Subcutaneous adipose tissue (tissue), 4 donors: ENCODE data around the gene OR2F1. TPM values are rescaled to one million over a fixed set of nuclear protein-coding genes. Genes with fewer than 3 reads are reported as not detected.

Source experiments
- total RNA-seq, 4 donors: library from RNA; depleted of rRNA; stranded (reverse); fragments of >200 nt; gene quantifications; one replicate each; pipeline ENCODE4 v1.1.0, GENCODE V29; 2016
- TF ChIP-seq, protein P1 (sequence below): fragments of 450-650 bp; IDR thresholded peaks from one replicate; pipeline ENCODE4 v1.5.1; 2016; ENCODE audit warnings: low read depth, mild to moderate bottlenecking, control low read depth, antibody characterized with exemption, moderate library complexity

Gene OR2F1
- total RNA-seq, 4 donors from 2014 or later: not detected

DNA sequence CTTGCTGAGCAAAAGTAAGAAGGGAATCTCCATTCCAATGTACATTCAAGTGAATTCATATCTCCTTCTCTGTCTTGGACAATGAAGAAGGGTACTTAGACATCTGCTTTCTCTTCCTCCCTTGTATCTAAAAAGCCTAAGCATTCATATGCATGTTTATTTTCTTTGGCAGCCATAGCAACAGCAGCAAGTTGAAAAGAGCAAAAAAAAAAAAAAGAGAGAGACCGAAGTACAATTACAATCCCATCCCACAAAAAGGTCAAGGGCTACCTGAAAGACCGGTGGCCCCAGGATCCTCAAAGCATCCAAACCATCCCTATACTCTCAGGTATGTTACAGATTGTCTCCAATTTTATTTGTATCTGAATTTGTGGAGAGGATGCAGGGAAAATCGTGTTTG, 4.1 kb downstream of the OR2F1 start:
- TF ChIP-seq, protein P1, sequence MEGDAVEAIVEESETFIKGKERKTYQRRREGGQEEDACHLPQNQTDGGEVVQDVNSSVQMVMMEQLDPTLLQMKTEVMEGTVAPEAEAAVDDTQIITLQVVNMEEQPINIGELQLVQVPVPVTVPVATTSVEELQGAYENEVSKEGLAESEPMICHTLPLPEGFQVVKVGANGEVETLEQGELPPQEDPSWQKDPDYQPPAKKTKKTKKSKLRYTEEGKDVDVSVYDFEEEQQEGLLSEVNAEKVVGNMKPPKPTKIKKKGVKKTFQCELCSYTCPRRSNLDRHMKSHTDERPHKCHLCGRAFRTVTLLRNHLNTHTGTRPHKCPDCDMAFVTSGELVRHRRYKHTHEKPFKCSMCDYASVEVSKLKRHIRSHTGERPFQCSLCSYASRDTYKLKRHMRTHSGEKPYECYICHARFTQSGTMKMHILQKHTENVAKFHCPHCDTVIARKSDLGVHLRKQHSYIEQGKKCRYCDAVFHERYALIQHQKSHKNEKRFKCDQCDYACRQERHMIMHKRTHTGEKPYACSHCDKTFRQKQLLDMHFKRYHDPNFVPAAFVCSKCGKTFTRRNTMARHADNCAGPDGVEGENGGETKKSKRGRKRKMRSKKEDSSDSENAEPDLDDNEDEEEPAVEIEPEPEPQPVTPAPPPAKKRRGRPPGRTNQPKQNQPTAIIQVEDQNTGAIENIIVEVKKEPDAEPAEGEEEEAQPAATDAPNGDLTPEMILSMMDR: no peak

DNA sequence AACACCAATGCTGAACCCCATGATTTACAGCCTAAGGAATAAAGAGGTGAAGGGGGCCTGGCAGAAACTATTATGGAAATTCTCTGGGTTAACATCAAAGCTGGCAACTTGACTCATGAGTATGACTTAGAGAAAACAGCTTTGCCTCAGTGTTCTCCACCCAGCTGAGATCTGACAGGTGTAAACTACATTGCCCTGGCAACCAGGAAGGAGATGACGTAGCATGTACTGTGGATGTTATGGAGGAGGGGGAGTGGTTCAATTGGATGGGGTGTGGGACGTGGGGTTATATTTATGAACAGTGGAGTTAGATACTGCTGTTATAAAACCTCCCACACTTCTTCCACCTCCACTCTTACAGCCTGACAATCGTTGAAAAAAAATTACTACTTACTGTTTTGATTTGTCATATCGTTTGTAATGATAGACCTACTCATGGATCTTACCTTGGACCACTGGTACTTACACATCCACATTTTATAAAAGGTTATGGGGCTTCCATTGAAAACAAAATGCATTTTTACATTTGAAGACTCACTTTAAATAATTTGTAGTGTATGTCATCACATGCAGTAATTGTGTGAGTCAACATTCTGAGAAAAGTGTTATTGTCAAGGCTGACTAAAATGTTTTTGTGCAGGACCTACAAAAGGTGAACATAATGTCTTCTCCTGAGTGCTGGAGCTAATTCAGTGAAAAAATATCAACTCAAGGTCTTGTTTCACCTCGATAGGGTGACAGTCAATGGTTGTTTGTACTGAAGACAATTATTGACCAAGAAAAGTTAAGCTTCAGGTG, 6.4 kb downstream of the OR2F1 start:
- TF ChIP-seq, protein P1: no peak

DNA sequence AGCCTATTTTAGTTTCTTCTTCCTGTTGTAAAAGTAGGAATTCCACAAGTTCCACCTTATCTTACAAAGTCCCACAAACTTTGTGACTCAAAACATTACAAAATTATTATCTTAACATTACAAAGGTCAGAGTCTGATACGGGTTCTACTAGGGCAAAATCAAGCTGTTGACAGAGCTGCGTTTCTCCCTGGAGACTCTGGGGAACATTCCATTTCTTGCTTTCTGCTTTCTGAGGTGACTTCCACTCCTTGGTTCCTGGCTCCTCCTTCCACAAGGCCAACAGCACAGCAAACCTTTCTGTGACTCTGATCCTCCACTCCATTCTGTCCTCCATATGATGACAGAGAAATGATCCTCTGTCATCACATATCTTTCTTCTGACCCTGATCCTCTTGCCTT, 10.6 kb downstream of the OR2F1 start:
- TF ChIP-seq, protein P1: no peak

DNA sequence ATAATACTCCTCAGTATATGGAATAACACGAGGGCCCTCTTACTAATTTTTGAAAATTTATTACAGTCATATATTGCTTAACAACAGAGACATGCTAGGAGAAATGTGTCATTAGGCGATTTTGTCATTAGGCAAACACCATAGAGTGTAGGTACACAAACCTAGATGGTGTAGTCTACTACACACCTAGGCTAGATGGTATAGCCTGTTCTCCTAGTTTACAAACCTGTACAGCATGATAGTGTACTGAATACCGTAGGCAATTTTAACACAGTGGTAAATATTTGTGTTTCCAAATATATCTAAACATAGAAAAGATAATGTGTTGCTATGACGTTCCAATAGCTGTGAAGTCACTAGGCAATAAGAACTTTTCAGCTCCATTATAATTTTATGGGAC, 12.8 kb downstream of the OR2F1 start:
- TF ChIP-seq, protein P1: no peak

DNA sequence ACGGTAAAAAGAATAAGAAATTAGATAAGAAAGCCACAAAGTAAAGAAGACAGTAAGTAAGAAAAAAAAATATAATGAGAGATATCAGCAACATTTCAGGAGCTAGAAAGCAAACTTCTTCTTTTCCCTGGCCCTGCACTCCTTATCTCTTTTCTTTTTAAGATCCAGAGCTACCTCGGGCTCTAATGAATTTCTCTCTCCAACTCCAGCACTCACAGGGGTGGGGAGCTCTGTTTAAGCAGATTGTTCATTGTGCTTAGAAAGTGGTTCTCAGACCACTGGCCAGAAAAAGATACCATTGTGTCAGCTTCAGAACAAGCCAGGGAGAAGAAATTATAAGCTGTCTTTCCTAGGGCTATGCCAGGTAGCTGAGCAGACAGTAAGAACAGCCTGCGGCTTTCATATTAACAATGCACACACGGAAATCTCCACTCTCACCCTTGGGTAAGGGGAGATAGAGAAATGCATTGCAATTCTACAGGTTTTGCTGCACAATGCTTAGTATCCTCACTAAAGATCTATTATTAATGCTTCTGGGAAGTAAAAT, 19.3 kb downstream of the OR2F1 start:
- TF ChIP-seq, protein P1: no peak

DNA sequence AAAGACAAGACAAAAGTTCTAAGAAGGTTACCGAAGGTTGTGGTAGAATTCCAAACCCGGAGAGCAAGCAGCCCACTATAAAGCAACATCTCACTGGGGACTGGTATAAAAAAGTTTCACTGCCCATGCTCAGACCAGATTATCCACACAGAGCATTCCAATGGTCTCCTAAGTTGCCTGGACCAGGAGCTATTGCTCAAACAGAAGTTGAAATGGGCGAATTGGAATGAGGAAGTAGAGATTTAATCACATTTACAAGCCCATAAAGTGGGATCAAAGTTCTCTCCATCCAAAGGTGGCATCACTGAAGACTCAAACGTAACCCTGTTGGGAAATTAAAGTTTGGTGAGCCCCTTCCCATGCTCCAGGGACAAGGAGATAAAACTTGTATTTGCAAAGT, 19.8 kb downstream of the OR2F1 start:
- TF ChIP-seq, protein P1: no peak

DNA sequence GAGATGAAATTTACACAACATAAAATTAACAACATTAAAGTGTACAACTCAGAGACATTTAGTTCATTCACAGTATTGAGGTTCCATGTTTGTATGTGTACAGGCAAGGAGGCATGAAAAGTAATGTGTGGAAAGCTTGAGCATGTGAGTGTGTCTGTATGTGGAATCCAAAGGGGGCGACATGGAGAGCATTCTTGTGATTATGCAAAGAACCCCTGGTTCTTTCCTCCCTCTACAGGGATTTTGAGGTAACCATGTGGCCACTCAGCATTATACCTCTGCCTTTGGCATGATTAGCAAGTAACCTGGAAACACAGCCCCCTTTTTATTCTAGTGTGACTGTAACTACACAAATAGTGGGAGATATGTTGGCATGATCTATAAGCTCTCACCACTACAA, 21.0 kb downstream of the OR2F1 start:
- TF ChIP-seq, protein P1: no peak
